ENCODE measurements around the gene TMEM238L.

TMEM238L gene

GRCh38 chr17:10777890-10778289 lies 26.0 kb downstream of the TMEM238L start:
- Histone ChIP-seq H3K4me2 (ENCODE audit: low read length) (no peak overlapping the region), H3K27me3 (ENCODE audit: control insufficient read depth, low read length) (no peaks in the 10 kb centered on the region), H4K20me1 (ENCODE audit: control insufficient read depth, insufficient read depth, low read depth, low read length) (no peaks in the 10 kb centered on the region), H3K79me2 (ENCODE audit: control insufficient read depth, low read length) (no peaks in the 10 kb centered on the region), H3K36me3 (ENCODE audit: control insufficient read depth, low read length) (no peaks in the 10 kb centered on the region), H3K9me2 (replicated peaks; ENCODE audit: control insufficient read depth, low read length) (no peaks in the 10 kb centered on the region), H3K4me3 (ENCODE audit: low read length) (no peak overlapping the region), H3K27ac (ENCODE audit: low read depth, low read length) (no peak overlapping the region), H3K9me3 (ENCODE audit: control insufficient read depth, insufficient read depth, low read length) (no peaks in the 10 kb centered on the region), H3F3A (ENCODE audit: control insufficient read depth, insufficient read depth) (no peaks in the 10 kb centered on the region), H3K4me1 (ENCODE audit: control insufficient read depth, low read length) (no peaks in the 10 kb centered on the region)
- no peak for TF ChIP-seq EZH2phosphoT487 (IDR thresholded peaks at IDR 0.05; ENCODE audit: borderline replicate concordance, low read length)
- TF ChIP-seq, protein P1, sequence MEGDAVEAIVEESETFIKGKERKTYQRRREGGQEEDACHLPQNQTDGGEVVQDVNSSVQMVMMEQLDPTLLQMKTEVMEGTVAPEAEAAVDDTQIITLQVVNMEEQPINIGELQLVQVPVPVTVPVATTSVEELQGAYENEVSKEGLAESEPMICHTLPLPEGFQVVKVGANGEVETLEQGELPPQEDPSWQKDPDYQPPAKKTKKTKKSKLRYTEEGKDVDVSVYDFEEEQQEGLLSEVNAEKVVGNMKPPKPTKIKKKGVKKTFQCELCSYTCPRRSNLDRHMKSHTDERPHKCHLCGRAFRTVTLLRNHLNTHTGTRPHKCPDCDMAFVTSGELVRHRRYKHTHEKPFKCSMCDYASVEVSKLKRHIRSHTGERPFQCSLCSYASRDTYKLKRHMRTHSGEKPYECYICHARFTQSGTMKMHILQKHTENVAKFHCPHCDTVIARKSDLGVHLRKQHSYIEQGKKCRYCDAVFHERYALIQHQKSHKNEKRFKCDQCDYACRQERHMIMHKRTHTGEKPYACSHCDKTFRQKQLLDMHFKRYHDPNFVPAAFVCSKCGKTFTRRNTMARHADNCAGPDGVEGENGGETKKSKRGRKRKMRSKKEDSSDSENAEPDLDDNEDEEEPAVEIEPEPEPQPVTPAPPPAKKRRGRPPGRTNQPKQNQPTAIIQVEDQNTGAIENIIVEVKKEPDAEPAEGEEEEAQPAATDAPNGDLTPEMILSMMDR (IDR thresholded peaks at IDR 0.05; ENCODE audit: low read depth, low read length, poor library complexity, severe bottlenecking): no peak

DNA sequence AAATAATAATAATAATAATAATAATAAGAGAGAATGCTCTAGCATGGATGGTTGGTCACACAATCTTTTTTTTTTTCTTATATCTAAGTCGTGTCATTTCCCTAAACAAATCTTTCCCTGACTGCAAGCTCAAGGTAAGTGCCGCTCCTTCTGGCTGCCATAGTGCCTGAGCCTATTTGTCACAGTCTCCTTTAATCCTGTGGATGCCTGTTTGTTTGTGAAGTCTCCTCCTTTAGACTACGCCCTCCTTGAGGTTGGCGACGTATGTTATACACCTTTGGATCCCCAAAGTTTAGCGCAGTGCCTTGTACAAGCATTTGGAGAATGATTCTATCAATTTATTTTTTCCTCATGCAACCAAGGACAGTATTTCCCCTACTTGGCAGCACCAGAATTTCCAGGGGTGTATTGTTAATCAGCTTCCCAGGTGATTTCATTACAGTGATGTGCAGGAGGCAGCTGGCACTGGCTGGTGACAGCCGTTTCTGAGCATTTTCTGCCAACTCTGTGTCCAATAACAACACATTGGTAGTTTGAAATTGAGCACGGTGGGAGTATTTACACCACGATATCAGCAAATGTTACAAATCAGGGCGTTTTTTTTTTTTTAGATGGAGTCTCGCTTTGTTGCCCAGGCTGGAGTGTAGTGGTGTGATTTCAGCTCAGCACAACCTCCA lies 26.6 kb downstream of the TMEM238L start:
- Histone ChIP-seq H3F3A (ENCODE audit: control insufficient read depth, insufficient read depth) (no peaks in the 10 kb centered on the region), H3K79me2 (ENCODE audit: control insufficient read depth, low read length) (no peaks in the 10 kb centered on the region), H3K9me3 (ENCODE audit: control insufficient read depth, insufficient read depth, low read length) (peaks cover 4% of the 10 kb centered on the region), H3K9me2 (replicated peaks; ENCODE audit: control insufficient read depth, low read length) (no peaks in the 10 kb centered on the region), H3K27me3 (ENCODE audit: control insufficient read depth, low read length) (no peaks in the 10 kb centered on the region), H3K4me2 (ENCODE audit: low read length) (no peak overlapping the region), H4K20me1 (ENCODE audit: control insufficient read depth, insufficient read depth, low read depth, low read length) (no peaks in the 10 kb centered on the region), H3K27ac (ENCODE audit: low read depth, low read length) (no peak overlapping the region), H3K4me3 (ENCODE audit: low read length) (no peak overlapping the region), H3K36me3 (ENCODE audit: control insufficient read depth, low read length) (no peaks in the 10 kb centered on the region), H3K4me1 (ENCODE audit: control insufficient read depth, low read length) (no peaks in the 10 kb centered on the region)
- TF ChIP-seq EZH2phosphoT487 (IDR thresholded peaks at IDR 0.05; ENCODE audit: borderline replicate concordance, low read length): no peak
- TF ChIP-seq, protein P1 (IDR thresholded peaks at IDR 0.05; ENCODE audit: low read depth, low read length, poor library complexity, severe bottlenecking): no peak

DNA sequence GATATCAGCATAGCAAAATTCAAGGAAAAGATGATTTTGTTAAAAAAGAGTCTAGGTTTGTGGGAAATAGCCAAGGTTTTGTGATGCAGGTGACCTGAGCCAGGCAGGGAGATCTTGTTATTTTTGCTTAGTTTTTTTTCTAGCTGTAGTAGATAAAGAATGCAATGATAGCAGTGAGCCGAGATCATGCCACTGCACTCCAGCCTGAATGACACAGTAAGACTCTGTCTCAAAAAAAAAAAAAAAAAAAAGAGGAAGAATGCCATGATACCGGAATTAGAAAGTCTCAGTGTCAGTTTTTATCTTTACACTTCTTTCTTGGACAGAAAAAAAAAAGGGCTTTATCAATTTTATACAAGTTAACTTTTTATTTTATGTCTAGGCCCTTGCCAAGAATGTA lies 27.5 kb downstream of the TMEM238L start:
- Histone ChIP-seq H3K27ac (ENCODE audit: low read depth, low read length) (no peak overlapping the region), H3K79me2 (ENCODE audit: control insufficient read depth, low read length) (no peaks in the 10 kb centered on the region), H3K4me1 (ENCODE audit: control insufficient read depth, low read length) (no peaks in the 10 kb centered on the region), H3K9me3 (ENCODE audit: control insufficient read depth, insufficient read depth, low read length) (peaks cover 11% of the 10 kb centered on the region), H3K4me3 (ENCODE audit: low read length) (no peak overlapping the region), H3F3A (ENCODE audit: control insufficient read depth, insufficient read depth) (no peaks in the 10 kb centered on the region), H4K20me1 (ENCODE audit: control insufficient read depth, insufficient read depth, low read depth, low read length) (no peaks in the 10 kb centered on the region), H3K4me2 (ENCODE audit: low read length) (no peak overlapping the region), H3K36me3 (ENCODE audit: control insufficient read depth, low read length) (no peaks in the 10 kb centered on the region), H3K27me3 (ENCODE audit: control insufficient read depth, low read length) (no peaks in the 10 kb centered on the region), H3K9me2 (replicated peaks; ENCODE audit: control insufficient read depth, low read length) (no peaks in the 10 kb centered on the region)
- TF ChIP-seq EZH2phosphoT487 (IDR thresholded peaks at IDR 0.05; ENCODE audit: borderline replicate concordance, low read length): no peak
- TF ChIP-seq, protein P1 (IDR thresholded peaks at IDR 0.05; ENCODE audit: low read depth, low read length, poor library complexity, severe bottlenecking): no peak

Measured in DOHH2 (cell line).